Measurements from ENCODE around the gene KDM4B.

DNA sequence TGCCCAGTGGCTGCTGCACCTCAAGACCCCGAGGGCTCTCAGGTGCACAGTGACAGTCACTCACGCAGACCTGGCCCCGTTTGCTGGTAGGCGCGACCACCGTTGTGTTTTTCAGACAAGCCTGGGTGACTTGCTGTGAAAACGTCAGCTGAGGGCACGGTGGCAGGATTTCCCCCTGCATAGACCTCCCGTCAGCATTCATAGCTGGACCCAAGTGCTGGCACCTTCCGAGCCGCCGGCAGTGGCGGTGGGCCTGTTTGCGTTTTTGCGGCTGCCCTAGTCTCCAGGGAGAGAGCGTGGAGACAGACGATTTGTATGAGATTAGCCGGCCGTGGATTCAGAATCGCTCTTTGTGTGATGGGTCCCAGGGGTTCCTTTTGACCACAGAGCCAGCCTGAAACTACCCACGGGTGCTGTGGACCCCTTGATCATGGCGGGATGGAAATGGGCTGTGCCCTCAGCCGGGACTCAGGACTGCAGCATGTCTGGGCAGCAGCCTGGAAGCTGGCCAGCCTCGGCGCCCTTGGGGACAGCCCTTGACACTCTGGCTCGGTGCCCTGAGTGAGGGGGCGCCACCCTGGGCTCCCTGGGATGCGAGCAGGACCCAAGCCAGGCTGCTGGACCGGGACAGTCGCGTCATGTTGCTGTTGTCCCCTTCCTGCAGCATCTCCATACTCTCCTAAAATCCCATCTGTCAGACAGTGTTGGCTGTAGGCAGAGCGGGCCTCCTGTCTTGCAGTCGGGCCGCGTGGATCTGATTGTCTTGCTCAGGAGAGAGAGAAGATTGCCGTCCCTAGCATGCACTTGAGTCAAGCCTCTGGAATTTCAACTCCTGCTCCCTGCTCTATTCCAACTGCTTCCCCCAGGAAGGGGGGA lies 8.6 kb downstream of the KDM4B start:
- TF ChIP-seq, protein P1, sequence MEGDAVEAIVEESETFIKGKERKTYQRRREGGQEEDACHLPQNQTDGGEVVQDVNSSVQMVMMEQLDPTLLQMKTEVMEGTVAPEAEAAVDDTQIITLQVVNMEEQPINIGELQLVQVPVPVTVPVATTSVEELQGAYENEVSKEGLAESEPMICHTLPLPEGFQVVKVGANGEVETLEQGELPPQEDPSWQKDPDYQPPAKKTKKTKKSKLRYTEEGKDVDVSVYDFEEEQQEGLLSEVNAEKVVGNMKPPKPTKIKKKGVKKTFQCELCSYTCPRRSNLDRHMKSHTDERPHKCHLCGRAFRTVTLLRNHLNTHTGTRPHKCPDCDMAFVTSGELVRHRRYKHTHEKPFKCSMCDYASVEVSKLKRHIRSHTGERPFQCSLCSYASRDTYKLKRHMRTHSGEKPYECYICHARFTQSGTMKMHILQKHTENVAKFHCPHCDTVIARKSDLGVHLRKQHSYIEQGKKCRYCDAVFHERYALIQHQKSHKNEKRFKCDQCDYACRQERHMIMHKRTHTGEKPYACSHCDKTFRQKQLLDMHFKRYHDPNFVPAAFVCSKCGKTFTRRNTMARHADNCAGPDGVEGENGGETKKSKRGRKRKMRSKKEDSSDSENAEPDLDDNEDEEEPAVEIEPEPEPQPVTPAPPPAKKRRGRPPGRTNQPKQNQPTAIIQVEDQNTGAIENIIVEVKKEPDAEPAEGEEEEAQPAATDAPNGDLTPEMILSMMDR (IDR thresholded peaks at IDR 0.05), result no peak
- no peak for TF ChIP-seq POLR2A (IDR thresholded peaks at IDR 0.05)

Measured in Peyer's patch (tissue), 4 donors.